GM12891 (cell line): Measurements from ENCODE around the gene FNDC3B.

Experiments
- POLR2A ChIP-seq: IDR thresholded peaks from 2 replicates; pipeline ENCODE4 v1.6.1; 2011; ENCODE audit warnings: low read depth, low read length, control low read depth
- TAF1 ChIP-seq: IDR thresholded peaks from 2 replicates; pipeline ENCODE4 v1.6.1; 2011; ENCODE audit warnings: low read depth, low read length, control low read depth

DNA sequence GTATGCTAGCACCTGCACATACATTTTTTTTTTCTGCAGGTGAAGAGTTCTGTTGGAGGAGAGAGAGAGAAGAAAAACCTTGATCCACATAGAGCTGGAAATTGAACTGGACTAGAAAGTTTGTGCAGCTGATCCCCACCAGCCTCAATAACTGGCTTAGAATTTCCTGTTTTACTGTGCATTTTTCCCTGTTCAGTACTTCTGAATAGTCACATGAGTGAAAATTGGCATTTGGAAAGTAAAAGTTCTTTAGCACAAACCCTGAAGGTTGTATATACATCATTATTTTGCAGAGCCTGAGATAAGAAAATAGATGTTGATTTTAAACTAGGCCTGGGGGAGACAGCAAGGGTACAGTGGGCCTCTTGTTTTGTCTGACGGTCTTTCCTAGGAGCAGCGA lies 366.5 kb downstream of the FNDC3B start:
- no peak for TF ChIP-seq POLR2A
- TF ChIP-seq TAF1: no peak
